NCI-H1092 (cell line): Measurements from ENCODE around the gene GGA1.
A peak's percentile ranks its signal among the peaks of the same experiment; 100 is the strongest.

ENCODE experiments used
- DNase-seq: peaks from one replicate; lab custom pipeline; 2025; lab: John Stamatoyannopoulos, UW

GGA1 gene, protein sequence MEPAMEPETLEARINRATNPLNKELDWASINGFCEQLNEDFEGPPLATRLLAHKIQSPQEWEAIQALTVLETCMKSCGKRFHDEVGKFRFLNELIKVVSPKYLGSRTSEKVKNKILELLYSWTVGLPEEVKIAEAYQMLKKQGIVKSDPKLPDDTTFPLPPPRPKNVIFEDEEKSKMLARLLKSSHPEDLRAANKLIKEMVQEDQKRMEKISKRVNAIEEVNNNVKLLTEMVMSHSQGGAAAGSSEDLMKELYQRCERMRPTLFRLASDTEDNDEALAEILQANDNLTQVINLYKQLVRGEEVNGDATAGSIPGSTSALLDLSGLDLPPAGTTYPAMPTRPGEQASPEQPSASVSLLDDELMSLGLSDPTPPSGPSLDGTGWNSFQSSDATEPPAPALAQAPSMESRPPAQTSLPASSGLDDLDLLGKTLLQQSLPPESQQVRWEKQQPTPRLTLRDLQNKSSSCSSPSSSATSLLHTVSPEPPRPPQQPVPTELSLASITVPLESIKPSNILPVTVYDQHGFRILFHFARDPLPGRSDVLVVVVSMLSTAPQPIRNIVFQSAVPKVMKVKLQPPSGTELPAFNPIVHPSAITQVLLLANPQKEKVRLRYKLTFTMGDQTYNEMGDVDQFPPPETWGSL

DNA sequence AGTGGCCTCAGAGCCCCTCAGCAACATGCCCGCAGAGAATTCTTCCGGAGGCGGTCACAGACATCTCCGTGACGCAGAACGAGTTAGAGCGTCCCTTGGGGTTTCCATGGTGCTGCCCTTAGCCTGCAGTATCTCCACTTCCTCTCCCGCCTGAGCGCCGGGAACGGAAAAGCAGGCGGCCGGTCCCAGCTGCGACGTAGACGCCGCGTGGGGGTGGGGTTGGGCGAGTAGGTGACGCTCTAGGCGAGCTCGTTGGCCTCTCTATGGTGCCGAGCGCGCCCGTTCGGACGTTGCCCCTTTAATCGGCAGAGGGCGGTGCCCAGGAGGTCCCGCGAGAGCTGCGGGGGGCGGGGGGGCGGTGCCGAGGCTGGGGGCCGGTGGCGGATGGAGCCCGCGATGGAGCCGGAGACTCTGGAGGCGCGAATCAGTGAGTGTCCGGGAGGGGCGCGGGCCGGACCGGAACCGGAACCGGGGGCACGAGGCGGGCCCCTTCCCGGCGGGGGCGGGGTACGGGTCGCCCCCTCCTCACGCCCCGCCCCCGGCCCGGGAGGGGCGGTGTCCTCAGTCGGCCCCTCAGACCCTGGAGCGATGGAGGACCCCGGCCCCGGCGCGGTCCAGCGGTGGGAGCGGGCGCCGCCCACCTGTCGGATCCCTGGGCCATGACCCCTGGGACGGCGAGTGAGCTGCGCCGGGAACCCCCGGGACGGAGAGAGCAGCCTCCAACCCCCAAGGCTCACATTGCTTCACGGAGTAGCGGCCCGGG, at the start of gene GGA1:
TSS of gene GGA1 (plus strand) at position 358 of the 763 bp plus-strand sequence. CDS start at position 385, 27 bp downstream.
- DNase-seq, result peak; percentile 96

DNA sequence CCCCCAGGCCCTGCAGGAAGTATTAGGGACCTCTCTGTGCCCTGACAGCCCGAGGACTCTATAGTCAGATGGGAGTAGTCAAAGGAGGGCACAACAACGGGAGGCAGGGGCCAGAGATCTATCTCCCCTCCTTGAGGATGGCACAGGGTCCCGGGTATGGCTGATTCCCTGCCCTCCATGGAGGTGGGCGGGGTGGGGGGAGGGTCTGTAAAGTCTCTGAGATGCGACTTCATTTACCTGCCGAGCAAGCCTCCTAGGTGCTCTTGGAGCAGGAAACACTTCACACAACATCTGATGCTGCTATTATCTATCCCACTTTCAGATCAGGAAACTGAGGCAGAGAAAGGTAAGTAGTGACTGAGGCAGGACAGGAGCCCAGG, 49.1 kb upstream of the GGA1 start:
- DNase-seq, result no peak

DNA sequence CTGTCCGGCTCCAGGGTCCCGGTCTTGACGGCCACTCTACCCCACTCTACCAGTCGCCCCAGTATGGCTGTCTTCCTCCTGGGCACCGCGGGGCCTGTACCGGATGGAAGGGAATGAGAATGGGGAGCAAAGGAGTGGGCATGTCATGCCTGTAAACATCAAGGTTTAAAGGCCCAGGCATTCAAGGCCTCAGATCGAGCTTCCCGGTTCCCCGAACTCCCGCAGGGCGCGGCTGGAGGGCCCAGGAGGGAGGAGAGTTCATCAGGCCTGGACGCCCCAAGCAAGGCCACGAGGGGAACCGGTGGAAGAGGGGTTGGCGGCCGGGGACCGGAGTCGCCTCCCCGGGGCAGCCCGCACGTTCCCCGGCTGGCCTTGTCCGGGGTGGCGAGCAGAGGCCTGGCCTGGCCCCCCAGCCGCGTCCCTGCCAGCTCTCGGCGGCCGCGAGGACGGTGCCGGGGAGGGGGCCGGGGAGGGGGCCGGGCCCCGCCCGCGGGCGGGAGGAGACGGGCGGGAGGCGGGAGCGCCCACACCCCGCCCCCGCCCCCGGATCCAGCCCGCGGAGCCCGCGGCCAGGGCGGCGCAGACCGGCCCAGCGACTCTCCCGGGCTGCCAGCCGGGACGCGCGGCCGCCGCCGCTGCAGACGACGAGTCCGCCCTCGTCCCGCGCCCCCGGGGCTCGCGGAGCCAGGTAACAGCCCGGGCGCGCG, 48.6 kb upstream of the GGA1 start, which contains the start of gene CDC42EP1:
TSS of gene CDC42EP1 (plus strand) at position 580 of the 707 bp plus-strand sequence. CDS start 5,870 bp downstream, outside the sequence.
- DNase-seq, result no peak

DNA sequence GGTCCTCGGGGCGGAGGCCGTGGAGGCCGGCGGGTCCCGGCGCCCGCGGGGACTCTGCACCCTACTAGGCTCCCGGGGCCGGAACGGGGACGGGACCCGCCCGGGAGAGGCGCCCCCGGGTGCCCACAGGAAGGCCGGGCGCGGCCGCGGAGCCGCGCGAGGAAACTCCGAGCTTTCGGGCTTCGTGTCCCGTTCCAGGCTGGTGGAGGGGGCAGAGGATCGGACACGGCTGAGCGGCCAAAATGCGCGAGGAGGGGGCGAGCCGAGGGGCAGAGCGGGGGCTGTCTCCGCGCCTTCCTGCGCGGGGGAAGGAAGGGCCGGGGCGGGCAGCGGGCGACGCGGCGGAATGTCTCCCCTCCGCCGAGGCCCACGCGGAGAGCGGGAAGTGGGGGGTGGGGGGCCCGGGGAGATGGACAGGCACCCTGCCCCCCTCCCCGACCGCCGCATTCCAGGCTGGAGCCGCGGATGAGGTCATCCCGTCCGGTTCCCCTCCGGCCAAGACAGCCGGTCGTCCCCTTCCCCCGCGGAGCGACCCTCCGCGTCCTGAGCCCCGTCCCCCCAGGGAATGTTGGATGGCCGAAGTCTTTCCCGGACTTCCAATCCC, 47.9 kb upstream of the GGA1 start:
- DNase-seq, result no peak

DNA sequence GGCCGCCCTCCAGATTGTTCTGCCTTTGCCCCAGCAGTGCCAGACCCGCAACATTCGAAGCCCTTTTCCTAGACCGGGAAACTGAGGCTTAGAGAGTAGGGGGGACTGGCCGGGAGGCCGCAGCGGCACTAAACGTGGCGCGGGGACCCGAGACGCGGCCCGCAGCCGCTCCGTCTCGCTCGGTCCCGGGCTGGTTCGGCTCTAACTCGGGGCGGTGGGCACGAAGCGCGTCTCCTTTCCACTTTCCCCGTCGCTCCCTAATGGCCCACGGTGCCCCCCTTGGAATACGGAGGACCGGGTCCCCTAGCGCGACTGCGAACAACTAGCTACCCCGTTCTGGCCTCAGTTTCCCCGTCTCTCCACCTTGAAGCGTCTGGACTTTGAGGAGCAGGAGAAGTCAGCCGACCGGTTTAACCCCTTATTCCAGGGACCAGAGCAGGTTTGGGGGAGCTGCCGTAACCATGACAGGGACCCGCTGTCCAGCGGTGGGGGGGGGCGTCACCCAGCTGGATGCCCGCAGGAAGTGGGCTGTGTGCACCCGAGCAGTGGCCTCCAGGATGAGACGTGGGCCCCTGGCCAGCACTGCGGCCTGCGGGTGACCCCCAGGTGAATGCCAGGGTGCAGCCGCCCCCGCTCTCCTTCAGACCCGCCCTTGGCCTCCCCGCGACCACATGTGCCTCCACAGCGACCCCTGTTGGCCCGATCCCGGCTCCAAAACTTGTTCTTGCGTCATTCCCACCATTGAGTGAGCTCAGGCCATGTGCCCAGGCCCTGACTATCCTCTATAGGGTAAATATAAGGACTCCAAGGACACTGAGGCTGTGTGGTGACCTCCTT, 47.2 kb upstream of the GGA1 start:
- DNase-seq, result peak; percentile 63

DNA sequence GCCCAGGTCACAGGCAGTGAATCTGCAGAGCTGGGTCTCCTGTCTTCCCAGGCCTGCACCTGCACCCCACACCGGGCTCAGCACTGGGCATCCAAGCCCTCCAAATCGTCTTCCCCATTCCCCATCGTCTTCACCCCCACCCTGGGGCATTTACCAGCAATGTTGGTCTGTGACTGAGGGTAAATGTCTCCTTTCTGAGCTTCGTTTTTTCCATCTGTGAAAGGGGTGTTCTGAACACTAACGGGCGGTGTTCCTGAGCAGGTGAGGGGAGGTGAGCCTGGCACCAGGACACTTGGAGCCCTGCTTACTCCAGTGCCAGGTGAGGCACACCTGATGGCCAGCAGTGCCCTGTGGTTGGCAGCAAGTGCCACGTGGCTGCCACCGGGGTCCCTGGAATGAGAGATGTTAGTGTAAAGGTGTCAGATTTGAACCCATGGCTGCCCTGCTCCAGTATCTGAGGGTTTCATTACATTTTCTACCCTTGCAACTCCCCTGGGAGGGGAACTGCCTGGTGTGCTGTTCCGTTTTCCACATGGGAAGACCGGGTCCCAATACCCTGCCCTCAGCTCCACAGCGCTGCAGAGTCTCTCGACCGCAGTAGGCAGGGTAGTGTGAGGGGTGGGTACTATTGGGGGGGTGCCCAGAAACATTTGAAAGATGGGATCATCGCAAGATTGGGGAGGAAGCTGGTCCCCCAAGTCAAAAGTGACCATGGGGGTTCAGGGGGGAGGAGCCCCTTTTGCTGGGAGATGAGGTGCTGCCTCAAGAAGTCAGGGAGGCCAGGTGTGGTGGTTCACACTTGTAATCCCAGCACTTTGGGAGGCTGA, 46.4 kb upstream of the GGA1 start:
- DNase-seq, result no peak

DNA sequence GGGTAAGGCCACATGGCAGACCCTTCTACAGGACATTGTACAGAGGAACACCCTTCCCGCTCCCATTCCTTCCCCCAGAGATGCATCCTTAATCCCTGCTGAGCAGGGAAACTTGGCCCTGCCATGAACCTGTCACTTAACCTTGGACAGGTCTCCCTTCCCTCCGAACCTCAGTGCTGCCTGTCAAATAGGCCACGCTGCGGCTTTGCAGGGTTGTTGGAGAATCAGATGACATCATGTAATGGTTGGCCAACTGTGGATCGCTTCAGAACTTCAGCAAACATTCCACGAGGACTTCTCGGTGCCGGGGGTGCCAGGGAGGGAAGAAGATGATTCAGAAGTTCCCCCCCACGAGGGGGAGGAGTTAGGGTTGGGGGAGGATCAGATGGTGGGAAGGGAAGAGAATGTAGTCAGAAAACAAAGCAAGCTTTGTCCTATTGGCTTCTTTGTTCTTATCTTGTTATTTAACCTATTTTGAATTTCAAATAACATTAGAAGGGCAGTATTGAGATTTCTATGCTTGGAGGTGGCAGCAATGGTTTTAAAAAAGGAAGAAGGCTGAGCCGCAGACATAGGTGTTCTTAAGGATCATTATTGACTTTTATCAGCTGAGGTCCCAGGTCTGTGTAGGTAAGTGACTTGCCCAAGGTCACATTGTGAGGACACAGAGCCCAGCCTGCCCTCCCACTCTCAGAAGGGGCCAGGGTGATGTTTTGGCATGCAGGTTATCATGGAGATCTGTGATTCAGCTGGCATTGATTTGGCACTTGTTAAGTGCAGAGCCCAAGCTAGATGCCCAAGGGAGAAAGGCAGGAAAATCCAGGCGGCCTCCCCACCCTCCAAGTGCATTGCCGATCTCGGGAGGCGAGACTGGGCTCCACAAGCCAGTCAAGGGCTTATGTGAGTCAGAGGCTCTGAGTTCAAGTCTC, 45.2 kb upstream of the GGA1 start:
- DNase-seq, result no peak

DNA sequence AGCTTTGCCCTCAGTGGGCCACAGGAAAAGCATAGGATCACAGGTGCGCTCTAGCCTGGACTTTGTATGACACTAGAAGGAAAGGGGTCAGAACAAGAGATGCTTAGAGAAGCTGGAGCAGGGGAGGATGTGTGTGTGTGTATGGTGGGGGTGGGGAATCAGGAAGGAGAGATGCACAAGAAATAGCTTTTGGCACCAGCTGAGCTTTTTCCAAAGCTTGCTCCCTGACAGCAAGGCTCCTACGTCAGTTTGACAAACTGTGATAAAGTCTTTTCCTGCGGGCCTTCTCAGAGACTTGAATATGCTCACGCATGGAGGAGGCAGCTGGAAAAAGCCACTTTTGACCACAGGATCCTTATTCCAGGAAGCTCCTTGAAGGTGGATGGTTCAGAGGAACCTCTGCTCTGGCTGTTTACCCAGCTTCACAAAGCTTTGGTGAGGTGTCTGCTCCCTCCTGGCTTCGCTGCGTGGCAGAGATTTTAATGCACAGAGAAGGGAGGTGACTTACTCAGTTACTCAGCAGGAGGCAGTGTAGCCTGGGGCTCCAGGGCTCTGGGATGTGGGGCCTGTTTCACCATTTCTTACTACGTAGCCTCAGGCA, 44.4 kb upstream of the GGA1 start:
- no peak for DNase-seq

DNA sequence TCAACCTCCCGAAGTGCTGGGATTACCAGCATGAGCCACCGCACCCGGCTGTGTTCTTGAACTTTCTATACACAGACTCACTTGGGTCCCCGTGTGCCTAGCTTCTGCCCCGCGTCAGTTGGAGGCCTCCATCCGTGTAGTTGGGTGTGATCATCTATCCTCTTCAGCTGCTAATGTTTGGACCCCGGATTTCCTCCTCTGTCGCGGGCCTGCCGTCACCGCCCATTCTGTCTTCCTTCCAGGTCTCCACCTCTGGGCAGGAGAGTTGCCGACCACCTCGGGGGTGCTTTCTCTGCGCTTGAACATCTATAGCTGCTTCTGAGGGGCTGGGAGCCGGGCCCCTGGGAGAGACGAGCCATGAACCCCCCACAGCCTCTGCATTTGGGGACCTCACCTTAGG, 42.8 kb upstream of the GGA1 start:
- DNase-seq, result no peak

DNA sequence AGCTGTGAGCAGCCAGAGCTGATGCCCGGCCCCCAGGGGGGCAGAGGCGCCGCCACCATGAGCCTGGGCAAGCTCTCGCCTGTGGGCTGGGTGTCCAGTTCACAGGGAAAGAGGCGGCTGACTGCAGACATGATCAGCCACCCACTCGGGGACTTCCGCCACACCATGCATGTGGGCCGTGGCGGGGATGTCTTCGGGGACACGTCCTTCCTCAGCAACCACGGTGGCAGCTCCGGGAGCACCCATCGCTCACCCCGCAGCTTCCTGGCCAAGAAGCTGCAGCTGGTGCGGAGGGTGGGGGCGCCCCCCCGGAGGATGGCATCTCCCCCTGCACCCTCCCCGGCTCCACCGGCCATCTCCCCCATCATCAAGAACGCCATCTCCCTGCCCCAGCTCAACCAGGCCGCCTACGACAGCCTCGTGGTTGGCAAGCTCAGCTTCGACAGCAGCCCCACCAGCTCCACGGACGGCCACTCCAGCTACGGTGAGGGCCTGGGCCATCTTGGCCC, 42.3 kb upstream of the GGA1 start:
- DNase-seq, result no peak

DNA sequence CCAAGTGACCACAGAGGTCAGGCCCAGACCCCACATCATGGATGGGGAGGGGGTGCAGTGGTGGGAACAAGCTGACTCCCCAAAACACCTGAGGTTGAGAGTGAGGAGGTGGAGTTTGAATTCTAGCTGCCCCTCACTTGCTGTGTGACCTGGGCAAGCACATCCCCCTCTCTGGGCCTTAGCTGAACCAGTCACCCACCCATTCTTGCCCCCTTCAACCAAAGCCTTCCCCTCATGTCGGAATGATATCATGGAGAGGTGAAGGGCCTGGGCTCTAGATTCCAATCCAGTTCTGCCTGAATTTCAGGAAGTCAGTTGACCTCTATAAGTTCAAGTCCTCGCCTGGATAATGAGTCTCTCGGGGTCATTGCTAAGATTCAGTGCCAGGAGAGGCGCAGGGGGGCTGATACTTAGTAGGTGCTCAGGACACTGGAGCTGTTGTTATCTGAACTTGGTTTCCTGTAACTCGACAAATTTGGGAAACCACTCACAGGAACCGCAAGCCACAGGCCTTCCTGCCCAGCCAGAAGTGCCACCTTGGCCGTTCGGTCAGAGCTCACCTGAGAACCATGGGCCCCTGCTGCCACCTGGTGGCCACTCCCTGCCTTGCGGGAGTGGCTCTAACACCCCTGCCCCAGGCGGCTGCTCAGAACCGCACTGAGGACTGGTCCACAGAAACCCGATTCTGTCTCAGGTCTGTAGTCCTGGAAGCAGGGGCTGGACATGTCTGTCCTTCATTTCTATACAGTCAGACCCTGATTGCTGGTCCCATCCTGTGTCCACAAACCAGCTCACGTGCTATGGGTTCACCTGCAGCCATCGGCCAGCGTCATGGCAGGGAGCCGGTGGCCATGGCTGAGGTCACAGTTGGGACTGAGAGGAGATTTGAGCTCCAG, 41.5 kb upstream of the GGA1 start:
- DNase-seq, result peak; percentile 70

DNA sequence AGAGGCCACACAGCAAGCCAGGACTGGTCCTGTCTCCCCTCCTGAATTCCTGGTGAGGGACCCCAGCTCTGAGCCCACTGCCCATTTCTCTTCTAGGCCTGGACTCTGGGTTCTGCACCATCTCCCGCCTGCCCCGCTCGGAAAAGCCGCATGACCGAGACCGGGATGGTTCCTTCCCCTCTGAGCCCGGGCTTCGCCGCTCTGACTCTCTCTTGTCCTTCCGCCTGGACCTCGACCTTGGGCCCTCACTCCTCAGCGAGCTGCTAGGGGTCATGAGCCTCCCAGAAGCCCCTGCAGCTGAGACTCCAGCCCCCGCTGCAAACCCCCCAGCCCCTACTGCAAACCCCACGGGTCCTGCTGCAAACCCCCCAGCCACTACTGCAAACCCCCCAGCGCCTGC, 40.6 kb upstream of the GGA1 start:
- DNase-seq, result no peak

DNA sequence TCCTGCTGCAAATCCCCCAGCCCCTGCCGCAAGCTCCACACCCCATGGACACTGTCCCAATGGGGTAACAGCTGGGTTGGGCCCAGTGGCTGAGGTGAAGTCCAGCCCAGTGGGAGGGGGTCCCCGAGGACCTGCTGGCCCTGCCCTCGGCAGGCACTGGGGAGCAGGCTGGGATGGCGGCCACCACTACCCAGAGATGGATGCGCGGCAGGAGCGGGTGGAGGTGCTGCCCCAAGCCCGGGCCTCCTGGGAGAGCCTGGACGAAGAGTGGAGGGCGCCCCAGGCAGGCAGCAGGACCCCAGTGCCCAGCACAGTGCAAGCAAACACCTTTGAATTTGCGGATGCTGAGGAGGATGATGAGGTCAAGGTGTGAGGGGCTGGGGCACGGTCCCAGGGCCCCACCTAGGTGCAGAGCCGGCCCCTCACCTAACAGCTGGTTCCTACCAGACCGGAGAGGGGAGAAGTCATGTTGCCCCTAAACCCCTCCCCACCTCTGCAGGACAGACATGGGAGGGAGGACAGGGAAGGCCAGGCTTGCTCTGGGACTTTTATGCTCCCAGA, 40.1 kb upstream of the GGA1 start:
- DNase-seq, result no peak

DNA sequence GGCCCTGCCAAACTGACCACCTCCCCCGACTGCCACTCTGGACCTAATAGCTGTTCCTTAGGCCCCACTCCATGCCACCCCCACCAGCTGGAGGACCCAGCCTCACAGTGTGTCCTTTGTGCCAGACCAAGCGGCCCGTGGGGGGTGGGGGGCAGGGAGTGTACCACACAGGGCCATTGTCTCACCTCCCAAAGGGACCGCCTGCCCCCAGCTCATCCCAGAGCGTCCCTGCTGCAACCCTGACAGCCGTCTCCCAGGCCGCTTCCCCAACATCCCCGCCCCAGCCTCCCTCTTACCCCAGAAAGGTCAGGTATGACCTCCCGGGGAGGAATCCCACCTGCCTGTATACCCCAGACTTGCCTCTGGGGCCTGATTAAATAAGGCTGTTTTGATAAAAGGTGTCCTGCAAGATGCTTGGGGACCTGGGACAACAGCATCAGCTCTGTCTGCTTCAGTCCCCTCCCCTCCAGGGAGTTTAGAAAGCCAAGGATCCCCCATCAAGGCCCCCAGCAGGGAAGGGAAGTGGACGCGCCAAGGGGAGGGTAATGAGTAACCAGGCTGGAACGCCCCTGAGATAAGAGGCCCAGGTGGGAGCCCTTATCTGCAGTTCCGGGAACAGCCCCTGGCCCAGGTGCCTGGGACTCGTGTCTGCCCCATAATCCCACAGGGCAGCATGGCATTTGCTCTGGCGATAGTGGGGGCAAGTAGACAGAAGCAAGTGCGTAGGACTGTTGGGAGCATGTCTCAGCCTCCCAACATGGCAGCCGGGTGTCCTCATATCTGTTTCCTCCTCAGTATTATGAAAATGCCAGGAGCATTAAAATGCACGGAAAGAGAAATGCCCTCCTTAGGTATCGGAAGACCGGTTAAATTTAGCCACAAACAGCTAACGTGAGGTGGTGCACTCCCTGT, 39.4 kb upstream of the GGA1 start:
- DNase-seq, result no peak

DNA sequence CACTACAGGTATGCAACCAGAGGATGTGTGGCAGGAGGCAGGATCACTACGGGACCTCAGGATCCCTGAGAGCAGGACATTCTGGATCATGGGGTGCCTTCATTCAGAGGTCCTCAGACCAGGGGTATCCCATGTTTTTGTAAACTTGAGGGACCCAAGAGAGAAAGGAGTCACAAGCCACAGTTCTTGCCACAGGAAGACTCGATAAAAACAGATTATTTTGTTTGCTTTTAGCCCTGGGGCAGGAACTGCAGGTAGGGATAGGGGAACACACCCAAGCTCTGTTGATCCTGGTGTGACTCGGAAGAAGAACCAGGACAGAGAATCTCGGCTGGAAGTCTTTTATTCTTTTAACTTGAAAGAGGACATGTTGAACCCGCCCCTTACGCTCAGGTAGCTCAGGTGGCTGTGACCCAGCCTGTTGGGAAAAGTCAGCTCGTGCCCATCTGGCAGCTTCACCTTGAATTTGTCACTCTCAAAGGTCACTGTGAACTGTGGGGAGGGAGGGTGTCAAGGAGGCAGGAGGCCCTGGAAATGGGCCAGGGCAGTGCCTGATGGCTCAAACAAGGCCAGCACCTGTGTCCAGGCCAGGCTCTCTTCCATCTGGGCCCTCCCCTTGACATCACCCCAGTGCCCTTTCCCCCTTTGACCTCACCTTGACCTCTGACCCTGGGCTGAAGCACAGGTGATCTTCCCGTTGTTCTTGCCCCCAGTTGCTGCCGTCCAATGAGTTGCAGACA, 38.5 kb upstream of the GGA1 start:
- DNase-seq, result no peak
